Left ventricle myocardium inferior (tissue), 1 donor: Measurements from ENCODE around the gene PERCC1. TPM values are rescaled to one million over a fixed set of nuclear protein-coding genes. Genes with fewer than 3 reads are reported as not detected.

ENCODE experiments used
- DNase-seq: peaks from one replicate; pipeline ENCODE4 v3.0.0-alpha.2; 2020
- H3K27ac ChIP-seq: fragments of 200-600 bp; replicated peaks from 2 replicates; pipeline ENCODE4 v1.8.0; 2021
- H3K27me3 ChIP-seq: fragments of 200-600 bp; 2 replicates; pipeline ENCODE4 v1.8.0; 2021; ENCODE audit warnings: low read depth
- H3K36me3 ChIP-seq: fragments of 200-600 bp; 2 replicates; pipeline ENCODE4 v1.8.0; 2021
- H3K4me1 ChIP-seq: fragments of 200-600 bp; 2 replicates; pipeline ENCODE4 v1.8.0; 2021
- H3K4me3 ChIP-seq: fragments of 200-600 bp; 2 replicates; pipeline ENCODE4 v1.8.0; 2021; ENCODE audit warnings: mild to moderate bottlenecking, moderate library complexity
- H3K9me3 ChIP-seq: fragments of 200-600 bp; replicated peaks from 2 replicates; pipeline ENCODE4 v1.8.0; 2021
- intact Hi-C: fragments of 100-400 bp; cut with micrococcal nuclease; formaldehyde crosslinking; loops from one replicate; pipeline ENCODE4 v1.11.0; 2022
- total RNA-seq: library from RNA; stranded (reverse); fragmentation: NEBNext Ultra II Directional; extraction: Animal tissue kit (Norgen Biotek cat#: 25700); gene quantifications from one replicate; pipeline ENCODE4 v1.2.1, GENCODE V29; 2021
- TF ChIP-seq, protein P1 (sequence below): fragments of 200-600 bp; IDR thresholded peaks from 2 replicates; pipeline ENCODE4 v1.8.0; 2021; ENCODE audit warnings: antibody characterized with exemption, mild to moderate bottlenecking, borderline replicate concordance
- donor health status: DM: no; HTN: yes; CAD: no; lungs with severe emphysema.

Gene PERCC1
- total RNA-seq, 1 donor from 2014 or later, result not detected

DNA sequence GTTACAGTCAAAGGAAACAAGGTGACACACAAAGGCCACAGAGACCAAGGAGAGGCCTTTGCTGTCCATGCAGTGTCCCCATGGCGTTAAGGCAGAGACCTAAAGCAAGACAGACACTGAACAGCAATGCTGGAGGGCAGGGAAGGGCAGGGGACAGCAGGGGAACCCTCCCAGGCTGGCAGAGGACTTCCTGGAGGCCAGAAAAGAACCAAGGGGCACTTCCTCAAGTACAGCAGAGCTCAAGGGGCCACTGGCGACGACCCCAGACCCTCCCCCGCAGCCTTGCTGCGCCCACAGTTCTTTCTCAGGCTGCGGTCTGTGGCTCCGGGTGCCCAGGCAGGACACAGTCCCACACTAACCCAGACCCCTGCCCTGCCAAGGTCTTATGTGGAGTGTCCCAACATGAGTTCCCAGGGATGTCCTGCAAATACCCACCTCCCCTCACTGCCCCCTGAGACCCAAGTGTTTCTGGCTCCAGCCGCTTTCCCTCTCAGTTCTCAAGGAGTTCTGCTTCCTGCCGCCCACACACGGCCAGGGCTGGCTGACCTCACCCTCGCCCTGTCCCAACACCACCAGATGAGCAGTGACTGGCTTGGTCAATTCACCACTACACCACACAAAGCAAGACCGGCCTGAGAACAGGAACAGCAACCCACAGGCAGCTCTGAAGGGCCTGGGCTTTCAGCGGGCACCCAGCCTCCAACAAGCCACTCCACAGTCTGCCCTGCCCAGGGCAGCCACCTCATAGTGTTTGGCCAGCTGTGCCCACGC, 39.8 kb downstream of the PERCC1 start:
- Histone ChIP-seq H3K4me1 (peaks cover 68% of the 10 kb centered on the region), H3K36me3 (no peaks in the 10 kb centered on the region), H3K4me3 (no peak overlapping the region), H3K27ac (no peak overlapping the region), H3K9me3 (no peaks in the 10 kb centered on the region), H3K27me3 (no peaks in the 10 kb centered on the region)
- TF ChIP-seq, protein P1, sequence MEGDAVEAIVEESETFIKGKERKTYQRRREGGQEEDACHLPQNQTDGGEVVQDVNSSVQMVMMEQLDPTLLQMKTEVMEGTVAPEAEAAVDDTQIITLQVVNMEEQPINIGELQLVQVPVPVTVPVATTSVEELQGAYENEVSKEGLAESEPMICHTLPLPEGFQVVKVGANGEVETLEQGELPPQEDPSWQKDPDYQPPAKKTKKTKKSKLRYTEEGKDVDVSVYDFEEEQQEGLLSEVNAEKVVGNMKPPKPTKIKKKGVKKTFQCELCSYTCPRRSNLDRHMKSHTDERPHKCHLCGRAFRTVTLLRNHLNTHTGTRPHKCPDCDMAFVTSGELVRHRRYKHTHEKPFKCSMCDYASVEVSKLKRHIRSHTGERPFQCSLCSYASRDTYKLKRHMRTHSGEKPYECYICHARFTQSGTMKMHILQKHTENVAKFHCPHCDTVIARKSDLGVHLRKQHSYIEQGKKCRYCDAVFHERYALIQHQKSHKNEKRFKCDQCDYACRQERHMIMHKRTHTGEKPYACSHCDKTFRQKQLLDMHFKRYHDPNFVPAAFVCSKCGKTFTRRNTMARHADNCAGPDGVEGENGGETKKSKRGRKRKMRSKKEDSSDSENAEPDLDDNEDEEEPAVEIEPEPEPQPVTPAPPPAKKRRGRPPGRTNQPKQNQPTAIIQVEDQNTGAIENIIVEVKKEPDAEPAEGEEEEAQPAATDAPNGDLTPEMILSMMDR, result no peak
- DNase-seq, result no peak
- intact Hi-C loops, result no loop called here

DNA sequence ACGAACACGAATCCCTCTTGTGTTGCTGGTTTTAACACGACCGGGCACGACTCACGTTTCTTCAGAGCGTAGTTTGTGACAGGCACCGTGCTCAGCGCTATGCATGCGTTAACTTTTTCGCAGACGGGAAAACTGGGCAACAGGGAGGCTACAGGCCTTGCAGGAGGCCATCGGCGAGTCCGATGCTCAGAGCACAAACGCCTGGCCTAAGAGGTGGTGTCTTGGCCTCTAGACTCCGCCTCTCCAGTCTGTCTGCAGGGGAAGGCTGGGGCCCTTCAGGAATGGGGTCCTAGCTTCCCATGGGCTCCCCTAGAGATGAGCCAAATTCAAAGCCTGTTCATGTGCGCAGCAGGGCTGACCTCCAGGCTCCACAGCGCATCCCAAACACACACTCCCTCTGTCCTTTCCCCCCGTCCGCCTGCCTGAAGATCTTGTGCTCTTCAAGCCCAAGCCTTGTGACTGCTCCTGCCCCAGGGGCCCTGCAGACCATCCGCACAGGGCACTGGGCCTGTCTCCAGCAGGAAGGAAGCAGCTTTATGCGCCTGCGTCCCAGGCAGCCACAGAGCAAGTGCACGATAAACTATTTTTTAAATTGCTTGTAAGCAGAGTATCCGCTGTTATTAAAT, 40.8 kb downstream of the PERCC1 start:
- Histone ChIP-seq H3K27ac (no peak overlapping the region), H3K9me3 (no peaks in the 10 kb centered on the region), H3K4me3 (no peak overlapping the region), H3K36me3 (no peaks in the 10 kb centered on the region), H3K27me3 (no peaks in the 10 kb centered on the region), H3K4me1 (peaks cover 72% of the 10 kb centered on the region)
- intact Hi-C loops, result no loop called here
- no peak for DNase-seq
- TF ChIP-seq, protein P1, result no peak

DNA sequence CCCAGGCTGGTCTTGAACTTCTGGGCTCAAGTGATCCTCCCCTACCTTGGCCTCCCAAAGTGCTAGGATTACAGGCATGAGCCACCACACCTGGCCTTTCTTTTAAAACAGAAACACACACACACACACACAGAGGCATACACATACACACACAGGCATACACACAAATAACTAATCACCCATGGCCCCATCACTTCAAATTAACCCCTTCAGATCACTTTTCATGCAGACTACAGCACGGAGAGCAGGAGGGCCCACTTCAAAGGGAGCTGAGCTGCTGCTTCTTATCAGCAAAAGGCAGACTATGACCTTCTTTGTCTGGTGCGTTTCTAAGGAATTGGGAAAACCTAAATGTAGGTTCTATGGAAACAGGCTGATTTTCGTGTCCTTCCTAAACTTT, 42.1 kb downstream of the PERCC1 start:
- Histone ChIP-seq H3K27me3 (no peaks in the 10 kb centered on the region), H3K27ac (no peak overlapping the region), H3K4me1 (peaks cover 62% of the 10 kb centered on the region), H3K4me3 (no peak overlapping the region), H3K9me3 (no peaks in the 10 kb centered on the region), H3K36me3 (no peaks in the 10 kb centered on the region)
- intact Hi-C loops, result no loop called here
- DNase-seq, result no peak
- TF ChIP-seq, protein P1, result no peak

DNA sequence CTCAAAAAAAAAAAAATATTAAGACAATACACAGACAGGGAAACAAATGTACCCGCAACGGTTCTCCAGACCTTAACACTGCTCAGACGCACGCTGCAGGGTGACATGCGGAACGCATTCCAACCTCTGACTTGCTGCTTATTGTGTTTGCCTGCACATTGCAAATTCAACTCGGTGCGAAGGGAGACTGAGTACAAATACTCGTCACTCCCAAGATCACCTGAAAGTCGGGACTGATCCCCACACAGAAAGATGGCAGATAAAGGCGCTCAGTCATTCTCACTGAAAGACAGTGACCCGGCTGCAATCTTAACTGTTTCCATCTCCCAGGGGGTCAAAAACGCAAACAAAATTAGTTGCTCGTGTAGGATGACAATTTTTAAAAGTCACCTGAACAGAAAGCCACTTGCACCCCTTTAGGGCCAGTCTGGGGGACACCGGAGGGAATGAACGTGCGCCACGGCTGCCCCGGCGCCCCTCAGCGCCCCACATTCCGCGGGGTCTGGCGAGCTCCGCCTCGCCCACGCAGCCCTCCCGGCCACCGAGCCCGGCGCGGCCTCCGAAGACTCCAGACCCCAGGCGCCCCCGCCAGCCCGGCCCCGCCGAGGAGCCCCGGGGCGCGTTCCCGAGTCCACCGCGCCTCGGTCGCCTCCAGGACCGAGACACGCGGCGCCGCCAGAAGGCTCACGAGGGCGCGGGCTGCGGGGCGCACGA, 43.4 kb downstream of the PERCC1 start:
- intact Hi-C loops, result no loop called here
- Histone ChIP-seq H3K4me1 (peaks cover 56% of the 10 kb centered on the region), H3K27me3 (no peaks in the 10 kb centered on the region), H3K27ac (peak overlapping the region; percentile 97), H3K9me3 (no peaks in the 10 kb centered on the region), H3K4me3 (peak overlapping the region; percentile 99), H3K36me3 (no peaks in the 10 kb centered on the region)
- DNase-seq, result no peak
- TF ChIP-seq, protein P1, result no peak

DNA sequence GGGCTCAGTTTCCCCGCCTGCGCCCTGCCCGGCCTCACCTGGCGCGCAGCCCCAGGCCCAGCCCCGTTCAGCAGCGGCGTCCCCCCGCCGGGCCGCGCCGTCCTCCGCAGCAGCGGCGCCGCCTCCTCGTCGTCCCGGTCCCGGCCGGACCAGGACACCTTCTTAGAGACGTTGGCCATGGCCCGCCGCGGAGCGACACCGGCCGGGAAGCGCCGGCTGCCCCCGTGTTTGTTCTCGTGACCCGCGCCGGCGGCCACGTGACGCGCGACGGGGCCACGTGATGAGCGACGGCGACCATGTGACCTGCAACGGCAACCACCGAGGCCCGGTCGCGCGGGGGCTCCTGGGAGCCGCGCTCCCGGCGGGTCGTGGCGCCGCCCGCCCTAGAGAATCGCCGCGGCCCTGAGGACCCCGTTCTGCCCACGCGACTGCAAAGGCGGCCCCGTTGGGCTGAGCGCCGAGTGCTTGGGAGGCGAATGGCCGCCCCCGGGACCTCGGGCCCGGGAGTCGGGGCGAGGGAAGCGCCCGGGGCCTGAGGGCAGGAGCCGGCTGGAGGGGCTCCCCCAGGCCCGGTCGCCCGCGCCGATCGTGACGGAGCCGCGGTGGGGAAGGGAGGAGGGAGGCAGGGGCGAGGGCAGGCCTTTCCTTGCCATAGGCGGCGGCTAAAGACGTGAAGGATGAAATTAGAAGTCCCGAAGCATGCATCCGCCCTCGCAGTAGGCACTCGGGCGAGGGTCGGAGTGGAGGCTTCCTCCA, 44.1 kb downstream of the PERCC1 start, which contains the start of gene CLCN7:
Gene CLCN7, minus strand, starts transcription at position 233 of the 756 bp plus-strand sequence. Its CDS starts 54 bp downstream, at position 179.
- no peaks in the 10 kb centered on the region for H3K27me3 ChIP-seq
- no peaks in the 10 kb centered on the region for H3K36me3 ChIP-seq
- peak within 1 kb of the TSS; percentile 97 for H3K27ac ChIP-seq
- TF ChIP-seq, protein P1, result no peak
- intact Hi-C loops, result no loop called here
- H3K4me1 ChIP-seq, result peaks cover 54% of the 10 kb centered on the region
- peak; percentile 94 for DNase-seq
- peak within 1 kb of the TSS; percentile 99 for H3K4me3 ChIP-seq
- H3K9me3 ChIP-seq, result no peaks in the 10 kb centered on the region
